VCaP (cell line): Measurements from ENCODE around the gene LAMC1.

Source experiments
- H3K27ac ChIP-seq: fragments of 450-650 bp; 2 replicates; pipeline ENCODE4 v1.5.1; 2017
- CTCF ChIP-seq: fragments of 450-650 bp; conservative IDR thresholded peaks from 2 replicates; pipeline ENCODE4 v1.5.1; 2017; ENCODE audit warnings: mild to moderate bottlenecking, moderate library complexity

The LAMC1 gene

GRCh38 chr1:183002797-183003196 is 20.4 kb upstream of the LAMC1 start:
- no peak for TF ChIP-seq CTCF
- no peak overlapping the region for H3K27ac ChIP-seq

DNA sequence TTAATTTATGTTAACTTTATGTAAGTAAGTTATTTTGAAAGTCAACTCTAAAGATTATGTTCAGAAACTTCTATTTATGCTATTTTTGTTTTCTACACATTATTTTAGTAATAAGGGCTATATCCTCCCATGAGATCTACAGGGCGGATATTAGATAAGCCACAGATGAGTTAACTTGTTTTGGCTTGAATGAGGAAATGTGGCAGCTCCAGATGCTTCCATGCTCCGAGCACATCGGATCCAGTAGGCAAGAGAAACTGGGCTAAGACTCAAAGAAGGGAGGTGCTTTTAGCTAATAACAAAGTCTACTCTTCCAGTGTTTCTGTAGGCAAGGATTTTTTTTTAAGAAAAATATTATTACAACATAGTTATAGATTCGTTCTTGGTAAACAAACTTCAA is 20.0 kb upstream of the LAMC1 start:
- H3K27ac ChIP-seq = no peak overlapping the region
- TF ChIP-seq CTCF = no peak

GRCh38 chr1:183004141-183004540 is 19.1 kb upstream of the LAMC1 start:
- no peak for TF ChIP-seq CTCF
- H3K27ac ChIP-seq = no peak overlapping the region

GRCh38 chr1:183011859-183012258 is 11.4 kb upstream of the LAMC1 start:
- no peak overlapping the region for H3K27ac ChIP-seq
- no peak for TF ChIP-seq CTCF

DNA sequence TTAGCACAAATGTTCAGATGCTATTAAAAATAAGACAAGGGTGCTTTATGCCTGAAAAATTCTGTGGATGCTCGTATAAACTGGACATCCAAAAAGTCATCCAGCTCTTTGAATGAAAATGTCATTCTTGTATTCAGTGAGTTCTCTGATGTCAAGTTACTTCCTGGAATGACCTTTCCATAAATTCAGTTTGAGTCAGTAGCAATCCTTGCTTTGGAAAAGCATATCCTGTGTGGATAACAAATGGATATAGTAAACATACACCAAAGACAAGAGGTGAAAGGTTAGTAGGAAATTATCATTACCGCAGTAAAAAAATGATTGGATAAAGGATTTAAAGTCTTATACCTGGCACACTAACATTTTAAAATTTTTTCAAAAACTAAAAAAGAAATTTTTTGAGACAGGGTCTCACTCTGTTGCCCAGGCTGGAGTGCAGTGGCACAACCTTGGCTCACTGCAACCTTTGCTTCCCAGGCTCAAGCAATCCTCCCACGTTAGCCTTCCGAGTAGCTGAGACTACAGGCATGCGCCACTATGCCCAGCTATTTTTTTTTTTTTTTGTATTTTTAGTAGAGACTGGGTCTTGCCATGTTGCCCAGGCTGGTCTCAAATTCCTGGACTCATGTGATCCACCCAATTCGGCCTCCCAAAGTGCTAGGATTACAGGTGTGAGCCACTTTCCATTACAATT is 10.8 kb upstream of the LAMC1 start:
- TF ChIP-seq CTCF = no peak
- H3K27ac ChIP-seq = no peak overlapping the region

DNA sequence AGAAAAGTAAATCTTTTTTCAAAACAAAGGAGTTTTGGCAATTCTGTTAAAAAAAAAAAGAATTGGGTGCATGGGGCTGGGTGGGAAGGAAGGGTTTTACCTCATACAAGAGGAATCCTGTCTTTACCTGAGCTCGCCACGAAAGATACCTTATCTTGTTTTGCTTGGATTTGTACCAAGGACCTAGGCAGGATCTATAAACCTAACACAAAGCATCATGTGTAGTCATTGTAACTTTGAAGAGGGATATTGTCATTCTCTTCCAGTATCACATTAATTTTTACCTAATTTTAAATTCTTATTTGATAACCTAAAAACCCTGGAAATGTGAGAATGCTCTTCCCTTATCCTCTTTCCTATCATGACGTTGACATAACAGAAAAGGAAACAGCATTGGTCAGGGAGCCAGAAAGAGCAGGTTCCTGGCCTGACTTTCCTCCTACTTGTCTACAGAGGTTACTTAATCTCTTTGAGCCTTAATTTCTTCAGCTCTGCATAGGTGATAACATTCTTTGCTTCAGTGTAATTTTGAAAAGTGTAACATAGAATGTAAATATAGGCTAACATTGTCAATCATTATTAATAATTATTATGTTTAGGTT is 4.0 kb upstream of the LAMC1 start:
- peak overlapping the region; percentile 98 for H3K27ac ChIP-seq
- TF ChIP-seq CTCF = no peak

DNA sequence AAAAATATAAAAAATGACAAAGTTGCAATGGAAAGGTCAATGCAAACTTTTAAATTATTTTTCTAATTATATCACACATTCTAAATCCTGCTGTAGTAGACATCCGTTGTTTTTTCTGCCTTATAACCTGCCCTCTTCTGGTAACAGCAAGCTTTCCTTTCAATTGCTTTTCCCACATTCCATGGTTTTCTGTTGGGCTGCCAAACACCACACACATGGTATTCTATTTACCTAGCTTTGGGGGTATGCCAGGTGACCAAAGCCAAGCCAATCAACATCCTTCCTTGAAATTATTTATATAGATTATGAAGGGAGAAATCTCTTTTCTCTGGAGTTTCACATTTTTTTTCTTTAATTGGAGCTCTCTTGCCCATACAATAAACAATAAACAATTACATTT is 3.4 kb upstream of the LAMC1 start:
- peak overlapping the region; percentile 98 for H3K27ac ChIP-seq
- TF ChIP-seq CTCF = peak; percentile 33
